ENCODE measurements around the gene ZNF491. TPM values are rescaled to one million over a fixed set of nuclear protein-coding genes. Genes with fewer than 3 reads are reported as not detected.

Gene ZNF491
- total RNA-seq, 1 experiment from 2014 or later = not detected

GRCh38 chr19:11780431-11781020 is 17.8 kb upstream of the ZNF491 start:
- RAD21 ChIA-PET (ENCODE audit: low non-redundant PET in 1 of 2, low total read pairs in 2 of 2, uncharacterized antibody in 2 of 2, unreplicated experiment in 2 of 2) = no interaction called here
- no peaks in the 10 kb centered on the region for H3K9me2 ChIP-seq (ENCODE audit: insufficient read depth)
- H3K36me3 ChIP-seq (ENCODE audit: control insufficient read depth in 1 of 2, insufficient read depth in 2 of 2, low read length in 2 of 2) = peaks cover 0 to 5% of the 10 kb centered on the region in 2 experiments; a peak in 1 of 4 replicates
- no peaks in the 10 kb centered on the region for H3K79me2 ChIP-seq (ENCODE audit: insufficient read depth, low read length)
- H3K4me3 ChIP-seq (replicated peaks in 1 of 2; ENCODE audit: low read depth in 1 of 2, low read length in 2 of 2) = no peak overlapping the region
- H3K27ac ChIP-seq (ENCODE audit: low read depth, low read length) = no peak overlapping the region
- no peaks in the 10 kb centered on the region for H3K4me1 ChIP-seq (ENCODE audit: control insufficient read depth in 1 of 2, insufficient read depth in 2 of 2, low read length in 2 of 2)
- BruUV-seq (replicated peaks) = no TSS peak
- POLR2A ChIA-PET = no interaction called here
- no peak overlapping the region for H3K9ac ChIP-seq (ENCODE audit: low read length)
- intact Hi-C loops (cut with micrococcal nuclease) = no loop called here
- H2AFZ ChIP-seq (ENCODE audit: low read depth, low read length, poor library complexity, severe bottlenecking) = no peak overlapping the region
- no peak overlapping the region for H3K4me2 ChIP-seq (ENCODE audit: low read length)
- H3K27me3 ChIP-seq (ENCODE audit: insufficient read depth, low read length) = no peaks in the 10 kb centered on the region
- ATAC-seq (no peak), DNase-seq (ENCODE audit: low read depth, low spot score) (no peak)
- CTCF ChIA-PET = no interaction called here
- H4K20me1 ChIP-seq (ENCODE audit: insufficient read depth) = no peaks in the 10 kb centered on the region
- peaks cover 29 to 33% of the 10 kb centered on the region in 2 experiments; a peak in 3 of 4 replicates for H3K9me3 ChIP-seq (ENCODE audit: control insufficient read depth in 1 of 2, insufficient read depth in 1 of 2, low read depth in 1 of 2, low read length in 2 of 2)
- TF ChIP-seq ZNF274 (IDR thresholded peaks at IDR 0.05; ENCODE audit: low read depth, low read length) (peak; percentile 44; the same call in 1 of the 2 replicates), EZH2phosphoT487 (IDR thresholded peaks at IDR 0.05; ENCODE audit: borderline replicate concordance) (no peak)

GRCh38 chr19:11781295-11782057 is 16.8 kb upstream of the ZNF491 start:
- Histone ChIP-seq H3K4me3 (replicated peaks in 1 of 2; ENCODE audit: low read depth in 1 of 2, low read length in 2 of 2) (no peak overlapping the region), H3K4me2 (ENCODE audit: low read length) (no peak overlapping the region), H3K9ac (ENCODE audit: low read length) (no peak overlapping the region), H3K9me3 (ENCODE audit: control insufficient read depth in 1 of 2, insufficient read depth in 1 of 2, low read depth in 1 of 2, low read length in 2 of 2) (peaks cover 25 to 33% of the 10 kb centered on the region in 2 experiments; a peak in 3 of 4 replicates), H2AFZ (ENCODE audit: low read depth, low read length, poor library complexity, severe bottlenecking) (no peak overlapping the region), H3K36me3 (ENCODE audit: control insufficient read depth in 1 of 2, insufficient read depth in 2 of 2, low read length in 2 of 2) (peaks cover 0 to 5% of the 10 kb centered on the region in 2 experiments; a peak in 1 of 4 replicates), H3K4me1 (ENCODE audit: control insufficient read depth in 1 of 2, insufficient read depth in 2 of 2, low read length in 2 of 2) (no peaks in the 10 kb centered on the region), H3K9me2 (ENCODE audit: insufficient read depth) (no peaks in the 10 kb centered on the region), H3K27ac (ENCODE audit: low read depth, low read length) (no peak overlapping the region), H3K79me2 (ENCODE audit: insufficient read depth, low read length) (no peaks in the 10 kb centered on the region), H4K20me1 (ENCODE audit: insufficient read depth) (no peaks in the 10 kb centered on the region), H3K27me3 (ENCODE audit: insufficient read depth, low read length) (no peaks in the 10 kb centered on the region)
- DNase-seq (ENCODE audit: low read depth, low spot score) (no peak), ATAC-seq (no peak)
- ChIA-PET RAD21 (ENCODE audit: low non-redundant PET in 1 of 2, low total read pairs in 2 of 2, uncharacterized antibody in 2 of 2, unreplicated experiment in 2 of 2) (no interaction called here), POLR2A (no interaction called here), CTCF (no interaction called here)
- no peak for TF ChIP-seq EZH2phosphoT487 (IDR thresholded peaks at IDR 0.05; ENCODE audit: borderline replicate concordance)
- no peak for TF ChIP-seq REST (IDR thresholded peaks at IDR 0.05; ENCODE audit: low read depth)
- intact Hi-C loops (cut with micrococcal nuclease) = no loop called here
- no TSS peak for BruUV-seq (replicated peaks)

Measured in HCT116 (cell line).